HG02885 (cell line): ENCODE results near the gene TMBIM6.

Source experiments
- ATAC-seq: cut with Tn5 transposase; IDR thresholded peaks from one replicate; pipeline ENCODE4 v1.9.1; 2021; ENCODE audit warnings: mild to moderate bottlenecking; ENCODE audit not compliant: unreplicated experiment, poor library complexity

TMBIM6 gene

GRCh38 chr12:49794811-49795653 lies 53.7 kb downstream of the TMBIM6 start:
- no peak for ATAC-seq

- ATAC-seq: no peak
Measured at GRCh38 chr12:49795654-49796105, 54.3 kb downstream of the TMBIM6 start.

GRCh38 chr12:49796155-49796554 lies 54.8 kb downstream of the TMBIM6 start:
- ATAC-seq: no peak

- ATAC-seq: no peak
Measured at GRCh38 chr12:49796606-49797448, 55.5 kb downstream of the TMBIM6 start.

GRCh38 chr12:49797449-49797776 lies 56.1 kb downstream of the TMBIM6 start:
- ATAC-seq: no peak

- ATAC-seq: no peak
Measured at GRCh38 chr12:49798248-49798647, 56.9 kb downstream of the TMBIM6 start.

- no peak for ATAC-seq
Measured at GRCh38 chr12:49798934-49799333, 57.6 kb downstream of the TMBIM6 start.

GRCh38 chr12:49800421-49801140 lies 59.2 kb downstream of the TMBIM6 start:
- ATAC-seq: no peak

GRCh38 chr12:49801141-49802063 lies 60.0 kb downstream of the TMBIM6 start:
- ATAC-seq: no peak

GRCh38 chr12:49803693-49804450 lies 62.5 kb downstream of the TMBIM6 start:
- ATAC-seq: no peak

- ATAC-seq: no peak
Measured at GRCh38 chr12:49804821-49805220, 63.5 kb downstream of the TMBIM6 start.

GRCh38 chr12:49805409-49805808 lies 64.1 kb downstream of the TMBIM6 start:
- ATAC-seq: no peak

GRCh38 chr12:49806321-49806813 lies 65.0 kb downstream of the TMBIM6 start:
- ATAC-seq: no peak

- no peak for ATAC-seq
Measured at GRCh38 chr12:49806877-49807276, 65.5 kb downstream of the TMBIM6 start.

GRCh38 chr12:49807991-49808580 lies 66.7 kb downstream of the TMBIM6 start:
- ATAC-seq: no peak

- ATAC-seq: no peak
Measured at GRCh38 chr12:49808686-49809380, 67.5 kb downstream of the TMBIM6 start.

GRCh38 chr12:49809381-49809905 lies 68.1 kb downstream of the TMBIM6 start:
- ATAC-seq: no peak
